Astrocyte of the cerebellum (primary cell): Measurements from ENCODE around the gene ATXN1.

Experiments used
- DNase-seq: peaks from one replicate; pipeline ENCODE4 v3.0.0-alpha.2; 2011; ENCODE audit warnings: low read depth
- H3K4me3 ChIP-seq: 2 replicates; pipeline ENCODE4 v1.5.1; 2011; ENCODE audit warnings: mild to moderate bottlenecking, low read depth, low read length, moderate library complexity
- in situ Hi-C: cut with HindIII; loops from 2 replicates; pipeline ENCODE4 v1.10.0; 2017; ENCODE audit warnings: low sequenced_read_pairs
- TF ChIP-seq, protein P1 (sequence below): IDR thresholded peaks from 2 replicates; pipeline ENCODE4 v1.5.1; 2012; ENCODE audit warnings: low read length, low read depth, moderate library complexity, mild to moderate bottlenecking; ENCODE audit errors: missing control alignments

The ATXN1 gene

GRCh38 chr6:16694781-16695578 is 66.3 kb downstream of the ATXN1 start:
- H3K4me3 ChIP-seq, result no peak overlapping the region
- TF ChIP-seq, protein P1, sequence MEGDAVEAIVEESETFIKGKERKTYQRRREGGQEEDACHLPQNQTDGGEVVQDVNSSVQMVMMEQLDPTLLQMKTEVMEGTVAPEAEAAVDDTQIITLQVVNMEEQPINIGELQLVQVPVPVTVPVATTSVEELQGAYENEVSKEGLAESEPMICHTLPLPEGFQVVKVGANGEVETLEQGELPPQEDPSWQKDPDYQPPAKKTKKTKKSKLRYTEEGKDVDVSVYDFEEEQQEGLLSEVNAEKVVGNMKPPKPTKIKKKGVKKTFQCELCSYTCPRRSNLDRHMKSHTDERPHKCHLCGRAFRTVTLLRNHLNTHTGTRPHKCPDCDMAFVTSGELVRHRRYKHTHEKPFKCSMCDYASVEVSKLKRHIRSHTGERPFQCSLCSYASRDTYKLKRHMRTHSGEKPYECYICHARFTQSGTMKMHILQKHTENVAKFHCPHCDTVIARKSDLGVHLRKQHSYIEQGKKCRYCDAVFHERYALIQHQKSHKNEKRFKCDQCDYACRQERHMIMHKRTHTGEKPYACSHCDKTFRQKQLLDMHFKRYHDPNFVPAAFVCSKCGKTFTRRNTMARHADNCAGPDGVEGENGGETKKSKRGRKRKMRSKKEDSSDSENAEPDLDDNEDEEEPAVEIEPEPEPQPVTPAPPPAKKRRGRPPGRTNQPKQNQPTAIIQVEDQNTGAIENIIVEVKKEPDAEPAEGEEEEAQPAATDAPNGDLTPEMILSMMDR, result no peak
- in situ Hi-C loops, result no loop called here
- no peak for DNase-seq

GRCh38 chr6:16691324-16691723 is 69.9 kb downstream of the ATXN1 start:
- TF ChIP-seq, protein P1, result no peak
- in situ Hi-C loops, result no loop called here
- DNase-seq, result no peak
- H3K4me3 ChIP-seq, result no peak overlapping the region

- TF ChIP-seq, protein P1, result no peak
- H3K4me3 ChIP-seq, result no peak overlapping the region
- in situ Hi-C loops, result no loop called here
- DNase-seq, result no peak
Measured at GRCh38 chr6:16690608-16691142, 70.6 kb downstream of the ATXN1 start.

- in situ Hi-C loops, result no loop called here
- no peak overlapping the region for H3K4me3 ChIP-seq
- TF ChIP-seq, protein P1, result no peak
- DNase-seq, result no peak
Measured at GRCh38 chr6:16689788-16690607, 71.3 kb downstream of the ATXN1 start.

DNA sequence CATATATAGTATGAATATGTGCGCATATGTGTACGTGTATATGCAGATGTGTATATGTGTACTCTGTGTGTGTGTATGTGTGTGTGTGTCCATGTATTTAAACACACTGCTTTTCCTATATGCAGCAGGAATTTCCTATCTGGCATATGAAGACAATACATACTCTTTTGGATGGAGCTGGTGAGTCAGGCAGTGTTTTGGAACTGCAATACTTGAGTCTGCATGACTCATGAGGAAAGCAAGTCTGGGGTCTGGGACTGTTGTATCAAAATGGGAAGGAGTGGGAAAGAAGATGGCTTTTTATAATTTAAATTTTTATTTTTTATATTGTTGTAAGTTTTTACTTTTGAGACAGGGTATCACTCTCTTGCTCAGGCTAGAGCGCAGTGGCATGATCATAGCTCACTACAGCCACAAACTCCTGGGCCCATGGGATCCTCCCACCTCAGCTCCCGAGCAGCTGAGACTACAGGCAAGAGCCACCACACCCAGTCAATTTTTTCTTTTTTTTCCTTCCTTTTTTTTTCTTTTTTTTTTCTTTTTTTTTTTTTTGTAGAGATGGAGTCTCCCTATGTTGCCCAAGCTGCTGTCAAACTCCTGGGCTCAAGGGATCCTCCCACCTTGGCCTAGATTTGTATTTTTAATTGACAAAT is 72.2 kb downstream of the ATXN1 start:
- no peak overlapping the region for H3K4me3 ChIP-seq
- peak; percentile 70 for DNase-seq
- TF ChIP-seq, protein P1, result no peak
- in situ Hi-C loops, result no loop called here

DNA sequence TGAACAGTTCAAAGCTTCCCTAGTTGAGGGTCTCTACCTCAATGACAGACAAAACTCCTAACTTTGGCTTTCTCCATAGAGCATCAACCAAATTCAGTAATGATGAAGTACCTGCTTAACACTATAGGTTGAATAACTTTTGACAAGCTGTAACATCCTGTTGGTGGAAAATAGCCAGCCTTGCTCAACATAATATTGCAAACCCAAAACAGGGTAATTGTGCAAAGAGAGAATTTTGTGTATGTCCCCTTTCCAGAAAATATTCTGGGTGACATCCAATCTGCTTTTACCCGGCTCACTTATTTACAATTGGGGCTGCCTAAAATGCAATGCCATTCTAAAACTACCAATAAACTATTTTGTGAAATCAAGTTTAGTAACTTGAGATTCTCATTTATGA is 72.8 kb downstream of the ATXN1 start:
- TF ChIP-seq, protein P1, result no peak
- H3K4me3 ChIP-seq, result no peak overlapping the region
- no peak for DNase-seq
- in situ Hi-C loops, result no loop called here
